ENCODE results near the gene HHAT.

HHAT gene

DNA sequence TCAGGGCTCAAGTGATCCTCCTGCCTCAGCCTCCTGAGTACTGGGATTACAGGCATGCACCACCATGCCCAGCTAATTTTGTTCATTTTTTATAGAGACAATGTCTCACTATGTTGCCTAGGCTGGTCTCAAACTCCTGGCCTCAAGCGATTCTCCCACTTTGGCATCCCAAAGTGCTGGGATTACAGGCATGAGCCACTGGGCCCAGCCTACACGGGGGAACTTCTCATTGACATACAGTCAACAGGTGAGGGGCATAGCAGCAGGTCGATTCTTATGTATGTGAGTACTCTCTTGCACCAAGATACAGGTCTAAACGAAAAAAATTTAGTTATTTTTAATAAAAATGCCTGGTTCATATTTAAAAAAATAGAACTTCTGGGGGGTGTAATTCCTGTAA is 39.5 kb upstream of the HHAT start:
- no peaks in the 10 kb centered on the region for H3K9me3 ChIP-seq (ENCODE audit: insufficient read depth, low read depth, low read length)
- H3K4me2 ChIP-seq (ENCODE audit: low read depth, low read length, poor library complexity, severe bottlenecking) = no peak overlapping the region
- H3K4me1 ChIP-seq (ENCODE audit: insufficient read depth, low read length, poor library complexity, severe bottlenecking) = no peaks in the 10 kb centered on the region
- H3K79me2 ChIP-seq (ENCODE audit: insufficient read depth, low read length) = no peaks in the 10 kb centered on the region
- H3K9ac ChIP-seq (ENCODE audit: low read depth, low read length, poor library complexity, severe bottlenecking) = no peak overlapping the region
- H3K9me2 ChIP-seq (replicated peaks; ENCODE audit: low read depth, low read length) = no peaks in the 10 kb centered on the region
- no peaks in the 10 kb centered on the region for H3K27me3 ChIP-seq (ENCODE audit: insufficient read depth, low read length, poor library complexity, severe bottlenecking)
- H3K36me3 ChIP-seq (ENCODE audit: insufficient read depth, low read length) = no peaks in the 10 kb centered on the region
- no peak overlapping the region for H3K4me3 ChIP-seq (ENCODE audit: low read length, poor library complexity, severe bottlenecking)
- H2AFZ ChIP-seq (ENCODE audit: low read length) = no peak overlapping the region
- TF ChIP-seq EZH2phosphoT487 (IDR thresholded peaks at IDR 0.05; ENCODE audit: borderline replicate concordance) = no peak
- H3F3A ChIP-seq (ENCODE audit: low read depth) = no peaks in the 10 kb centered on the region
- H4K20me1 ChIP-seq (ENCODE audit: insufficient read depth, low read length, poor library complexity, severe bottlenecking) = no peaks in the 10 kb centered on the region

DNA sequence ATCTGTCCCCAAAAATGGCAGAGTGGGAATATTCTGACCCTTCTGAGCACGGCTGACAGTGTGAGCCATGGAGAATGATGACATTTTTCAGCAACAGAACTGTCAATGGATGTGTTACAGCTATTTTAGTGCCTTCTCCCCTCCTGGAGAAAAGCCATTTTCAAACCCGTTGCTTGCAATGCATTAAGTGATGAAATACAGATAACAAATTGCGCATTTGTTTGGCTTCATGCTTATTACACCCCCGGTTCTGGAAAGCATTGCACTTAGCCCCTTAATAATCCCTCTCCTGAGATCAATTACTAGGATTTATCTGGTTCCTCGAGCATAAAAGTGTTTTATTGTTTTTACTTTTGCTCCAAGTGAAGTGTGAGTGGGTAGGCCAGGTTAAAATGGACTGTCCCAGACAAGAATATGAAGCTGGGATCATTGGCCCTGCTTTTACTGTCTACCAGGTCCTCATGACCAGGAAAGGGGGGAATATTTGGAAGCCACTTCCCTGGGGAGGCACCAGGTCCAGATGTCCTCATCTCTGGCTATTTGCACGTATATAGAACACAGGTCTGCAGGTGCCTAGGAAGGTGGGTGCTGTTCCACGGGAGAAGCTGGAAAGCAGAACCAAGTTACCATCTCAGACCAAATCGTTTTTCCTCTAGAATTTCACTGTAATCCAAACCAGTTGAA is 37.5 kb upstream of the HHAT start:
- H3K4me1 ChIP-seq (ENCODE audit: insufficient read depth, low read length, poor library complexity, severe bottlenecking) = no peaks in the 10 kb centered on the region
- no peaks in the 10 kb centered on the region for H4K20me1 ChIP-seq (ENCODE audit: insufficient read depth, low read length, poor library complexity, severe bottlenecking)
- no peaks in the 10 kb centered on the region for H3K36me3 ChIP-seq (ENCODE audit: insufficient read depth, low read length)
- no peak overlapping the region for H2AFZ ChIP-seq (ENCODE audit: low read length)
- H3K9ac ChIP-seq (ENCODE audit: low read depth, low read length, poor library complexity, severe bottlenecking) = no peak overlapping the region
- no peaks in the 10 kb centered on the region for H3K27me3 ChIP-seq (ENCODE audit: insufficient read depth, low read length, poor library complexity, severe bottlenecking)
- no peak overlapping the region for H3K4me3 ChIP-seq (ENCODE audit: low read length, poor library complexity, severe bottlenecking)
- H3K4me2 ChIP-seq (ENCODE audit: low read depth, low read length, poor library complexity, severe bottlenecking) = no peak overlapping the region
- no peaks in the 10 kb centered on the region for H3F3A ChIP-seq (ENCODE audit: low read depth)
- no peaks in the 10 kb centered on the region for H3K9me3 ChIP-seq (ENCODE audit: insufficient read depth, low read depth, low read length)
- TF ChIP-seq, protein P1, sequence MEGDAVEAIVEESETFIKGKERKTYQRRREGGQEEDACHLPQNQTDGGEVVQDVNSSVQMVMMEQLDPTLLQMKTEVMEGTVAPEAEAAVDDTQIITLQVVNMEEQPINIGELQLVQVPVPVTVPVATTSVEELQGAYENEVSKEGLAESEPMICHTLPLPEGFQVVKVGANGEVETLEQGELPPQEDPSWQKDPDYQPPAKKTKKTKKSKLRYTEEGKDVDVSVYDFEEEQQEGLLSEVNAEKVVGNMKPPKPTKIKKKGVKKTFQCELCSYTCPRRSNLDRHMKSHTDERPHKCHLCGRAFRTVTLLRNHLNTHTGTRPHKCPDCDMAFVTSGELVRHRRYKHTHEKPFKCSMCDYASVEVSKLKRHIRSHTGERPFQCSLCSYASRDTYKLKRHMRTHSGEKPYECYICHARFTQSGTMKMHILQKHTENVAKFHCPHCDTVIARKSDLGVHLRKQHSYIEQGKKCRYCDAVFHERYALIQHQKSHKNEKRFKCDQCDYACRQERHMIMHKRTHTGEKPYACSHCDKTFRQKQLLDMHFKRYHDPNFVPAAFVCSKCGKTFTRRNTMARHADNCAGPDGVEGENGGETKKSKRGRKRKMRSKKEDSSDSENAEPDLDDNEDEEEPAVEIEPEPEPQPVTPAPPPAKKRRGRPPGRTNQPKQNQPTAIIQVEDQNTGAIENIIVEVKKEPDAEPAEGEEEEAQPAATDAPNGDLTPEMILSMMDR (conservative IDR thresholded peaks at IDR 0.05; ENCODE audit: low read length) = no peak
- no peak for TF ChIP-seq EZH2phosphoT487 (IDR thresholded peaks at IDR 0.05; ENCODE audit: borderline replicate concordance)
- H3K9me2 ChIP-seq (replicated peaks; ENCODE audit: low read depth, low read length) = no peaks in the 10 kb centered on the region
- no peaks in the 10 kb centered on the region for H3K79me2 ChIP-seq (ENCODE audit: insufficient read depth, low read length)

DNA sequence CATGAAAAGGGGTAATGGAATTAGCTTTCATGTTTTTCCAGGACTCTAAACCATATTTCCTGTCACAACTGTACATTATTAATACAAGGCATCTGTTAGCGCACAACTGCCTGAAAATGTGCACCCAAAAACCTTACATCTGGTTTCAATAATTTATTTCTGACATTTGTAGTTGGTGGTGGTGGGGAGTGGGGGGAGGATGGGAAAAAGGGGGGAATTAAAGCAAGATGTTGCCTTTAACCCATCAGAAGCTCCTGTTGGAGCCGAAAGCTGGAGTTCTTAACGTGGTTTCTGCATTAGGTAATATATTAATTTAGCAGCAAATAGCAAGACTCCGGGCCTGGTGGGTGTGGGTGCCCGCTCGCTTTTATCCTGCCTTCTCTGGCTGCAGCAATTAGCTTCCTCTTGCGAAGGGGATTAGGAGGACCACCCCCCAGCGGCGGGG is 36.9 kb upstream of the HHAT start:
- Histone ChIP-seq H3F3A (ENCODE audit: low read depth) (no peaks in the 10 kb centered on the region), H4K20me1 (ENCODE audit: insufficient read depth, low read length, poor library complexity, severe bottlenecking) (no peaks in the 10 kb centered on the region), H3K4me3 (ENCODE audit: low read length, poor library complexity, severe bottlenecking) (no peak overlapping the region), H3K9ac (ENCODE audit: low read depth, low read length, poor library complexity, severe bottlenecking) (no peak overlapping the region), H3K9me2 (replicated peaks; ENCODE audit: low read depth, low read length) (no peaks in the 10 kb centered on the region), H3K9me3 (ENCODE audit: insufficient read depth, low read depth, low read length) (no peaks in the 10 kb centered on the region), H3K79me2 (ENCODE audit: insufficient read depth, low read length) (no peaks in the 10 kb centered on the region), H3K4me2 (ENCODE audit: low read depth, low read length, poor library complexity, severe bottlenecking) (no peak overlapping the region), H2AFZ (ENCODE audit: low read length) (no peak overlapping the region), H3K4me1 (ENCODE audit: insufficient read depth, low read length, poor library complexity, severe bottlenecking) (no peaks in the 10 kb centered on the region), H3K36me3 (ENCODE audit: insufficient read depth, low read length) (no peaks in the 10 kb centered on the region), H3K27me3 (ENCODE audit: insufficient read depth, low read length, poor library complexity, severe bottlenecking) (no peaks in the 10 kb centered on the region)
- TF ChIP-seq EZH2phosphoT487 (IDR thresholded peaks at IDR 0.05; ENCODE audit: borderline replicate concordance) = no peak

DNA sequence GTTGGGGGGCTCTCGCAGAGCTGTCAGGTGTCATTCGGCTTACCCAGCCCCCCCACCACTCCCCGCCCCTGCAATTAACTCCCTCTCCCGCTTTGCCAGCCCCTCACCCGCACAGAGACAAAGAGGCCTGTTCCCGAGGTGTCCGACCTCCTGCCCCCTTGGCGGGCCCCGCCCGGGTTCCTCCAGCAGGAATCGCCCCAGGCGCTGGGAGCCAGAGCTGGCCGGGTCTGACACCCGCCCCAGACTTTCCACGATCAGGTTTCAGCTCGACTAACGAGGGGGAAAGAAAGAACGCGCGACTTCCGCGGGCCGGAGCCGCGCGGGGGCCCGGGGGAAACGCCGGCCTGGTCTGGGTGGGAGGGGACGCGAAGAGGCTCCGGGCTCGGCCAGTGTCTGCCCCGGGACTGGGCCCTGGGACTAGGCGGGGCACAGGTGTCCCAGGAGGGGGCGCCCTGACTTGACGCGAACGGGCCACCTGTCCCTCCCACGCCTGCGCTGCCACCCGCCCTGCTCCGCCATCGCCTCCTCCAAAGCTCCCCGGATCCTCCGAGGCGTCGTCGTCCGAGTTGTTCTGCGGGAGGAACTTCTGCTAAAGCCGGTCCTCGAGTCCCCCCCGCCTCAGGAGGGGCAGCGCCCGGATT is 36.4 kb upstream of the HHAT start:
- H3K9me2 ChIP-seq (replicated peaks; ENCODE audit: low read depth, low read length) = no peaks in the 10 kb centered on the region
- H3K36me3 ChIP-seq (ENCODE audit: insufficient read depth, low read length) = no peaks in the 10 kb centered on the region
- no peaks in the 10 kb centered on the region for H3K79me2 ChIP-seq (ENCODE audit: insufficient read depth, low read length)
- H3K9me3 ChIP-seq (ENCODE audit: insufficient read depth, low read depth, low read length) = no peaks in the 10 kb centered on the region
- H3K4me2 ChIP-seq (ENCODE audit: low read depth, low read length, poor library complexity, severe bottlenecking) = no peak overlapping the region
- no peak overlapping the region for H2AFZ ChIP-seq (ENCODE audit: low read length)
- no peak overlapping the region for H3K4me3 ChIP-seq (ENCODE audit: low read length, poor library complexity, severe bottlenecking)
- H3K27me3 ChIP-seq (ENCODE audit: insufficient read depth, low read length, poor library complexity, severe bottlenecking) = no peaks in the 10 kb centered on the region
- no peaks in the 10 kb centered on the region for H4K20me1 ChIP-seq (ENCODE audit: insufficient read depth, low read length, poor library complexity, severe bottlenecking)
- H3F3A ChIP-seq (ENCODE audit: low read depth) = no peaks in the 10 kb centered on the region
- H3K4me1 ChIP-seq (ENCODE audit: insufficient read depth, low read length, poor library complexity, severe bottlenecking) = no peaks in the 10 kb centered on the region
- no peak overlapping the region for H3K9ac ChIP-seq (ENCODE audit: low read depth, low read length, poor library complexity, severe bottlenecking)
- TF ChIP-seq, protein P1 (conservative IDR thresholded peaks at IDR 0.05; ENCODE audit: low read length) = no peak
- no peak for TF ChIP-seq EZH2phosphoT487 (IDR thresholded peaks at IDR 0.05; ENCODE audit: borderline replicate concordance)

Data from Loucy (cell line).